ENCODE data around the gene IQSEC3.

IQSEC3 gene

DNA sequence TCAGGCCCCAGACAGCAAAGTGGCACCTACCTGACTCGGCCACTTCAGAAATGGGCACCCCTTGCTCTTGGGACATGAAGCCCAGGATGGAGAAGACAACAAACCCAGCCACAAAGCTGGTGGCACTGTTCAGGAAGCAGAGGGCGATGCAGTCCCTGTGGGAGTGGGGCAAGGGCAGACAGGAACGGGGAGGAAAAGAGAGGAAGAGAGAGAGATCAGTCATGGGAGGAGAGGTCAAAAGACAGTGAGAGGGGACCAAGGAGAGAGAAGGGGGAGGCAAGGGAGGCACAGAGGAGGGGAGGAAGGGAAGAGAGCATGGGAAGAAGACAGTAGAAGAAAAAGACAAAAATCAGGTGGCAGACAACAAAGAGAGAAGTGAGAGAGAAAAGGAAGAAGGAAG lies 130.8 kb downstream of the IQSEC3 start:
- no peak for DNase-seq (ENCODE audit: low read depth, low spot score)

GRCh38 chr12:197911-198695 lies 131.5 kb downstream of the IQSEC3 start:
- no peak for DNase-seq (ENCODE audit: low read depth, low spot score)

- DNase-seq (ENCODE audit: low read depth, low spot score): no peak
These were observed 132.1 kb downstream of the IQSEC3 start for GRCh38 chr12:198705-199104.

- no peak for DNase-seq (ENCODE audit: low read depth, low spot score)
These were observed 134.8 kb downstream of the IQSEC3 start for GRCh38 chr12:201361-201760.

- no peak for DNase-seq (ENCODE audit: low read depth, low spot score)
These were observed 135.6 kb downstream of the IQSEC3 start for GRCh38 chr12:202081-202731.

GRCh38 chr12:203074-203461 lies 136.5 kb downstream of the IQSEC3 start:
- no peak for DNase-seq (ENCODE audit: low read depth, low spot score)

DNA sequence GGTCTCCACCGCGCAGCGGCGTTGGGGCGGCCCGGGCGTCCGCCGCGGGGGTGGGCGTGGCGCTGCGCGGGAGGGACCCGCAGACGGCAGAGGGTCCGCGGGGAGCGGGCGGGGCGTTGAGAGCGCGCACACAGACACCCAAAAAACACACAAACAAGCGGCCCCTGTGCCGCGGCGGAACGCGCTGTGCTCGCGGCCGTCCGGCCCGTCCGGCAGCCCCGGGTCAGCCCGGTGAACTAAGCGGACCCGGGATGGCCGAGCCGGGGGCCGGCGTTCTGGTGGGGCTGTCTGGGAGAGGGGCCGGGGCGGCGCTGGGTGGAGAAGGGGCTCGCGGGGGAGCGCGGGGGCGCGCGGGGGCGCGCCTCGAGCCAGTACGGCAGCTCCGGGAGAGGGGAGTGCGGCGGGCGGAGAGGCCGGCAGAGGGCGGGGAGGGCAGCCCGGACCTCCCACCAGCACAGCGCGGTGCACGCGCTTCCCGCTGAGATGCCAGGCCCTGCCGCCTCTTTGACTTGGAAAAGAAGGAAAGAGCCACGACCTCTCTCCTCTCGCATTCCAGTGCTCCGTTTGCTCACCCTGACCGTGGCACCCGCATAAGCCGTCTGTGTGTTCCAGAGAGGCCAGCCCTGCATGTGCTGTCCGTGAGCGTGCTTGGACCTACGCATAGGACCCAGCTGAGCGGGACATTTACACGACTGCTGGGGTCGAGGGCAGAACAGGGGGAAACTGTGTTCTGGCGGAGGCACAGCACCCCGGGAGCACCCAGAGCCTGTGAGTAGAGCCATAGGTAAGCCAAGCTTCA lies 137.1 kb downstream of the IQSEC3 start:
- DNase-seq (ENCODE audit: low read depth, low spot score): no peak

GRCh38 chr12:204261-204678 lies 137.7 kb downstream of the IQSEC3 start:
- no peak for DNase-seq (ENCODE audit: low read depth, low spot score)

DNA sequence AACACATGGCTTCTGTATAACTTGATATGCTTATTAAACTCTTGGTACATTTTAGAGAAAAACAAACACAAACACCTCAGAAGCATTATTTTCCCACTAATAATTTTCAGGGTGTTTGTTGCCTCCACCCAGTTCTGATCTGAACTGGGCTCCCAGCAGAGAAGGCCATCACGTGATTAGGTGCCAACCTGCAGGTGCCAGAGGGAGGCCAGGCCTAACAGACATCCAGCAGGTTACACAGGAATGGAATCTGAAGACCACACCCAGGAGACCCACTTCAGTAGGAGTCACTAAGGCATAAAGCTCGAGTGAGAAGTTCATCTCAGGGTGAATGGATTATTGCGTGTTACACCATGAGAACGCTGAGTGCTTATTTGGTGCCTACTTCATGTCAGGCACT lies 138.5 kb downstream of the IQSEC3 start:
- DNase-seq (ENCODE audit: low read depth, low spot score): no peak

DNA sequence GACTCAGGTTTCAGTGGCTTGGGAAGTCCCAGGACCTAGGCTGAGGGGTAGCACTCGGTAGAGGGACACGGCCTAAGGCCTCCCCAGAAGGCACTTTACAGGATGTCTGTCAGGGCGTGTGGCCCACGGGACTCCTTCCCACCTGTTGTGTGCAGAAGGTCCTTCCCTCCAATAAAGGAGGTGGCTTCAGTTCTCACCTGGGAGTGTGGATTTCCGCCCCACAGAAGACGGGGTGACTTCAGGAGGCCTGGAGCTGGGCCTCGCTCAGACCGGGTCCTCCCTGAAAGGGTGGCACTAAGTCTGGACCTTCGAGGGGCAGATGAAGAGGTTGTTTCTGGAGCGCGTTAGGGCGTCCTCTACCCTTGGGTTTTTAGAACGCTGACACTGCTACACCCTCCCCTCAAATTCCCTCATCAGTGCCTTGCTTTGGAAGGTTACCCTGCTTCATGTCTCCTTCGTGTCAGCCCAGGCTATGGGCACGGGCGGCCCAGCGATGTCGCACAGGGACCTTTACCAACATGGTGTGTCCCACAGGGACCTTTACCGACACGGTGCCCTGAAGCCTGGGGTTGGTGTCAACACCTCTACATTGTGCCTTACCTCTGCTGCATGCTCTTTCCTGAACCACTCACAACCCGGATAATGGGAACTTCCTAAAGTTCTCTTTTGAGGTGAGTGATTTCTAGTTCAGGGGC lies 140.3 kb downstream of the IQSEC3 start:
- no peak for DNase-seq (ENCODE audit: low read depth, low spot score)

DNA sequence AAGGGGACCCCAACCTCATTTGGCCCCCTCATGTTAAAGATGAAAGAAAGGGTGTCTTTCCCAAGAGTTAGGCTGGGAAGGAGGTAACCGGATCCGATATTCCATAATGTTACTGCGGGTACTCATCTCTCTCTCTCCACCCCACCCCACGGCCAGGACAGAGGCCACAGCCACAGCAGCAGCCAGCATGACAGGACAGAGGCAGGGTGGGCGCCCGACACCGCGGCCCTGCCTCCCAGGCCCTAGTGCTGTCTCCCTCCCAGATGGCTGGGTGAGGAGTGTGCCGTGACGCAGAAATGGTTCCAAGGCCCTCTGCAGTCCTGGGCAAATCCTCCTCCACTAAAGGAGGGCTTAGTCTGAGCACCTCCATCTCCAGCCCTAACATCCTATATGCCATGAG lies 141.2 kb downstream of the IQSEC3 start:
- DNase-seq (ENCODE audit: low read depth, low spot score): no peak

- no peak for DNase-seq (ENCODE audit: low read depth, low spot score)
These were observed 142.2 kb downstream of the IQSEC3 start for GRCh38 chr12:208813-209212.

- no peak for DNase-seq (ENCODE audit: low read depth, low spot score)
These were observed 142.7 kb downstream of the IQSEC3 start for GRCh38 chr12:209246-209645.

DNA sequence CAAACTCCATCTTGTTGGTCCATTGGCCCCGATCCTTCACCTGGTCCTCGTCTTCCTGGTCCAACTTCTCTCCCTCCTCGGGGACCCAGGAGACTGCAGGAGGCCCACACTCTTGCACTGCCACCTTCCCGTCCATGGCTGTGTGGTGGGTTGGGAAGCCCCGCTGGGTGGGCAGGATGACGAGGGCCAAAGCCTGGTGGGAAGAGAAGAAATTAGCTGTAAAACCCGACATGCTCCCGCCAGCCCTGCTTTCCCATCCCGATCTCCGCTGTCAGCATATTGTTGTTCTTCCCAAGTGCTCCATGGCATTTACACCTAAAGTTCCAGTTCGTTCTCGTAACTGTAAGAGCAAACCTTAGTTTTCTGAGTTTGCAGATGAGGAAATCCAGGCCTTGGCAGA lies 143.3 kb downstream of the IQSEC3 start:
- DNase-seq (ENCODE audit: low read depth, low spot score): no peak

- DNase-seq (ENCODE audit: low read depth, low spot score): no peak
These were observed 143.9 kb downstream of the IQSEC3 start for GRCh38 chr12:210277-211141.

DNA sequence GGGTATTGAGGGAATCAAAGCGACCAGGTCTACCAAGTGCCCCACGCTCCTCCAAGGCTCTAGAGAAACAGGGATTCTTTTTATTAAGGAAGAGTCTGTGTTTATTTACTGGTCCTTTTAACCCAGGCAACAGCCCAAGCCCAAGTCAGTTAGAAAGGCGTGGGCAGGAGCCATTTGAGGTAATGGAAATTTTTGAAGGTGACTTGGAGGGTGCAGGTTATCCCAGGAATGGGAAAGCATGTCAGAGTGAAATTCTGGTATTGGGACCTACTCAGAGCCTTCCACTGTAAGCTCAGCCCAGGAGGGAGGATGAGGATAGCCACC lies 144.5 kb downstream of the IQSEC3 start:
- DNase-seq (ENCODE audit: low read depth, low spot score): no peak

- DNase-seq (ENCODE audit: low read depth, low spot score): no peak
These were observed 145.3 kb downstream of the IQSEC3 start for GRCh38 chr12:211639-212414.

- no peak for DNase-seq (ENCODE audit: low read depth, low spot score)
These were observed 145.8 kb downstream of the IQSEC3 start for GRCh38 chr12:212415-212714.

DNA sequence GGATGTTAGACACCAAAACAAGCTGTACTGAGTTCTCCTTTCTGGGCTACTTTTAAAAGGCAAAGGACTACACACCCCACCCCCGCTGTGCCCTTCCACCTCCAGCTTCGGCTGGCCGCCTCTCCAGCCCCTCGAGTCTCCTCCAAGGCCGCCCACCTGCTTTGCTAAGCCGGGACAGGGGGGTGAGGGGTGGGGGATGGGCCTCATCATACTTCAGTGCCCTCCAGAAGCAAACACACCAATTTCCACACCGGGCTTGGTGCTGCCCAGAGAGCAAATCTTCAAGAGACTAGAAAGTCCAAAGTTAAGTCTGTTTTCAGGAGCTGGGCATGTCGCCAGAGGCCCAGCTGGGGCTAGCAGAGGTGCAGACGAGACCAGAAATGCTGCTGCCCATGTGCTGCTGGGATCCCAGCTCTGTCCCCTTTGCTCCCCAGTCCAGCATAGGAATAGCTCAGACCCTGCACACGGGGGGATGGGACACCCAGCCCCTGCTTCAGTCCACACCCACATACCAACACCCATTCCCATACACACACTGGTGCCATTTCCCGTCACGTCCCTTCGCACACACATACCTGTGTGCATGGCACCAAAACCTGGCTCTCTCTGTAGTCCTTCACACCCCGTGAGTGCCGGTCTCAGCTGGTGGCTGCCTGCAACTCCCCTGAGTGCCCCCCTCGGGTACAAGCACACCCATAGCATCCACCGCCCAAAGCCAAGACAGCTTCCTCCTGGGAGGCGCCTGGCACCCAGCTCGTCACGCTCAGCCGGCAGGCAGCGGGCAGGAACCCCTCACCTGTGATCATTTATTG lies 146.4 kb downstream of the IQSEC3 start:
- DNase-seq (ENCODE audit: low read depth, low spot score): no peak

- DNase-seq (ENCODE audit: low read depth, low spot score): no peak
These were observed 147.0 kb downstream of the IQSEC3 start for GRCh38 chr12:213527-213932.

Measured in smooth muscle cell of the brain vasculature (primary cell).